SH-SY5Y (cell line): Measurements from ENCODE around the gene EIF2S2.

ENCODE experiments used
- GATA2 ChIP-seq: IDR thresholded peaks from 2 replicates; pipeline ENCODE4 v1.6.1; 2011; ENCODE audit warnings: mild to moderate bottlenecking, low read depth, low read length
- GATA3 ChIP-seq: IDR thresholded peaks from 2 replicates; pipeline ENCODE4 v1.6.1; 2011; ENCODE audit warnings: low read depth, mild to moderate bottlenecking, low read length, moderate library complexity

The EIF2S2 gene

GRCh38 chr20:34082232-34082887, 29.7 kb downstream of the EIF2S2 start:
- TF ChIP-seq GATA2 (no peak), GATA3 (no peak)

GRCh38 chr20:34079818-34080217, 32.2 kb downstream of the EIF2S2 start:
- TF ChIP-seq GATA2: no peak
- no peak for TF ChIP-seq GATA3

- TF ChIP-seq GATA3 (no peak), GATA2 (no peak)
Observed at GRCh38 chr20:34078540-34078939, 33.5 kb downstream of the EIF2S2 start.

- TF ChIP-seq GATA2: no peak
- TF ChIP-seq GATA3: no peak
Observed at GRCh38 chr20:34076952-34077351, 35.1 kb downstream of the EIF2S2 start.

- TF ChIP-seq GATA2: no peak
- TF ChIP-seq GATA3: no peak
Observed at GRCh38 chr20:34075647-34076046, 36.4 kb downstream of the EIF2S2 start.

GRCh38 chr20:34074101-34074760, 37.8 kb downstream of the EIF2S2 start:
- TF ChIP-seq GATA2 (no peak), GATA3 (no peak)

GRCh38 chr20:34072778-34073177, 39.3 kb downstream of the EIF2S2 start:
- TF ChIP-seq GATA2 (no peak), GATA3 (no peak)

- TF ChIP-seq GATA3 (no peak), GATA2 (no peak)
Observed at GRCh38 chr20:34072076-34072475, 40.0 kb downstream of the EIF2S2 start.

DNA sequence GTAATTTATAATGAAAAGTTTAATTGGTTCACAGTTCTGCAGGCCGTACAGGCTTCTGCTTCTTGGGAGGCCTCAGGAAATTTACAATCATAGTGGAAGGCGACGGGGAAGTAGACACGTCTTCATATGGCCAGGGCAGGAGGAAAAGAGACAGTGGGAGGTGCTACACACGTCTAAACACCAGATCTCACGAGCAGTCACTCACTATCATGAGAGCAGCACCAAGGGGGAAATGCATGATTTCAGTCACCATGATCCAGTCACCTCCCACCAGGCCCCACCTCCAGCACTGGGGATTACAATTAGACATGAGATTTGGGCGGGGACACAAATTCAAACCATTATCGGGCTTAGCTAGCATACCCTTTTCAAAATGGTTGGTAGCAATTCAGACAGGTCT, 41.2 kb downstream of the EIF2S2 start:
- TF ChIP-seq GATA2 (no peak), GATA3 (no peak)

- no peak for TF ChIP-seq GATA3
- TF ChIP-seq GATA2: no peak
Observed at GRCh38 chr20:34070079-34070439, 42.0 kb downstream of the EIF2S2 start.

DNA sequence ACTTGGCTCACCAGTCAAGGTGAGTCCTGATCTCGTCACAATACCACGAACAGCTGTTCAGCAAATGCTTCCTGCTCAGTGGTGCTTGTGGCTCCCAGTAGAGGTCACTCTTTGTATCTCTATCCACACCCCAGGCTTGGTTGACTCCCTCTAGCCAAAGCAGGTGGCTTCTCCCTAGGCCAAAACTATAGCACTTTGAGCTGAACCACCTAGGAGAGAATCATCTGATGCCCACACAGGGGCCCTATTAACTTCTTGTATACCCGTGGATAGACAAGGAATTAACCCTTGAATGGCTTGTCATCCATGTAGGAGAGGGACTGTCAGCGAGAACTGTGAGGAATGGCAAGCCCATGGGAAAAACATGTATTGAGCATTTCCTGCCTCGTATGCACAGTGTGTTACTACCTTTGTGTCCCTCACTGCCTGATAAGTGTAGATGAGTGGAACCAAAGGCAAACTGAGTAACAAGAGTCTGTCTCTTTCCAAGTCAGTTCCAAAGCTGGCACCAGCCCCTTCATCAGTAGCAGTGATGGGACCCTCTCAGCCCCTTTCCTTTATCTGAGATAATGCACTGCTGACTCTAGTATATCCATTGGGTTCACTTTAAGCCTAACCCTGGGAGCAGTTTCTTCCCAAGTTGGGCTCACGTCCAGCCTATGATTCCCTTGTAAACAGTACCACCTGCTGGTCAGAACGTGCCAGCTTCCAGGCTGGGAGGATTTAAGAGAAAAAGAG, 42.5 kb downstream of the EIF2S2 start:
- no peak for TF ChIP-seq GATA2
- TF ChIP-seq GATA3: no peak

- no peak for TF ChIP-seq GATA2
- TF ChIP-seq GATA3: no peak
Observed at GRCh38 chr20:34068001-34068400, 44.0 kb downstream of the EIF2S2 start.

- TF ChIP-seq GATA2 (no peak), GATA3 (no peak)
Observed at GRCh38 chr20:34066476-34067090, 45.5 kb downstream of the EIF2S2 start.

DNA sequence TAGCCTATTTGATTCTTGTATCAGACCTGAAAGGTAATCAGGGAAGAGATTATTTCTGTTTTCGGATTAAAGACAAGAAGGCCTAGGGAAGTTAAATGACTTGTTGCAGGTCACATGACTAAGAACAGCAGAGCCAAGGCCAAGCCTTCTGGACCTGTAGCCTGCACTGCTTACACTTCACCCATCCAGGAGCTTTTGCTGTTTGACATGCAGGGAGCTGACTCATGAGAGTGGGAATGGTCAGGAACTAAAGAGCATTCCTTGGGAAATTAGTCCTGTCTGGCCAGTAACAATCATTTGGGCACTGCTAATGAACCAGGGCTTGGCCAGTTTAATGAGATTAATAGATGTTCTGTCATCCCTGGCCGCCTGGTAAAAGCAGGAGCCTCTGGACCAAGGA, 46.8 kb downstream of the EIF2S2 start:
- TF ChIP-seq GATA2: no peak
- TF ChIP-seq GATA3: no peak

- TF ChIP-seq GATA2 (no peak), GATA3 (no peak)
Observed at GRCh38 chr20:34064286-34064685, 47.8 kb downstream of the EIF2S2 start.
